Astrocyte (in vitro differentiated cells and primary cell): ENCODE measurements around the gene RPS6KA2. TPM values are rescaled to one million over a fixed set of nuclear protein-coding genes. Genes with fewer than 3 reads are reported as not detected.

Experiments used
- DNase-seq: peaks from one replicate; pipeline ENCODE4 v3.0.0-alpha.2; 2010; ENCODE audit warnings: low read depth
- FAIRE-seq: peaks from 2 replicates; lab custom pipeline; 2011; peaks lifted over from hg19 to GRCh38; lab: Jason Lieb, UNC
- H2AFZ ChIP-seq: 2 replicates; pipeline ENCODE4 v1.6.0; 2012; ENCODE audit warnings: low read depth, low read length, inconsistent platforms
- H3K27ac ChIP-seq: 2 replicates; pipeline ENCODE4 v1.5.1; 2011; ENCODE audit warnings: low read depth, low read length, inconsistent platforms
- H3K27me3 ChIP-seq: 2 replicates; pipeline ENCODE4 v1.6.0; 2011; ENCODE audit warnings: low read length, inconsistent platforms; ENCODE audit not compliant: insufficient read depth
- H3K36me3 ChIP-seq: 2 replicates; pipeline ENCODE4 v1.5.1; 2011; ENCODE audit warnings: low read length, inconsistent platforms; ENCODE audit not compliant: insufficient read depth
- H3K4me1 ChIP-seq: 2 replicates; pipeline ENCODE4 v1.5.1; 2011; ENCODE audit warnings: low read length, inconsistent platforms; ENCODE audit not compliant: insufficient read depth
- H3K4me2 ChIP-seq: 2 replicates; pipeline ENCODE4 v1.6.0; 2012; ENCODE audit warnings: low read length, inconsistent platforms
- H3K4me3 ChIP-seq: 2 replicates; pipeline ENCODE4 v1.5.1; 2011; ENCODE audit warnings: low read depth, mild to moderate bottlenecking, low read length, inconsistent platforms; ENCODE audit not compliant: insufficient read depth
- H3K79me2 ChIP-seq: 2 replicates; pipeline ENCODE4 v1.6.0; 2012; ENCODE audit warnings: mild to moderate bottlenecking, low read length, inconsistent platforms; ENCODE audit not compliant: insufficient read depth
- H3K9ac ChIP-seq: 2 replicates; pipeline ENCODE4 v1.6.0; 2012; ENCODE audit warnings: mild to moderate bottlenecking, low read length, inconsistent platforms
- H3K9me3 ChIP-seq: 2 replicates; pipeline ENCODE4 v1.5.1; 2012; ENCODE audit warnings: low read depth, mild to moderate bottlenecking, low read length, inconsistent platforms; ENCODE audit not compliant: insufficient read depth
- H4K20me1 ChIP-seq: 2 replicates; pipeline ENCODE4 v1.6.0; 2012; ENCODE audit warnings: low read length, inconsistent platforms; ENCODE audit not compliant: insufficient read depth
- H3K27ac Mint-ChIP-seq: one replicate; pipeline ENCODE4 v1.8.0; 2021; ENCODE audit warnings: mild to moderate bottlenecking, mixed read lengths; ENCODE audit not compliant: unreplicated experiment
- H3K27me3 Mint-ChIP-seq: one replicate; pipeline ENCODE4 v1.8.0; 2021; ENCODE audit warnings: low read depth, mixed read lengths; ENCODE audit not compliant: unreplicated experiment
- H3K36me3 Mint-ChIP-seq: one replicate; pipeline ENCODE4 v1.8.0; 2021; ENCODE audit warnings: low read depth, mixed read lengths; ENCODE audit not compliant: unreplicated experiment
- H3K4me1 Mint-ChIP-seq: one replicate; pipeline ENCODE4 v1.8.0; 2021; ENCODE audit warnings: low read depth, mixed read lengths; ENCODE audit not compliant: unreplicated experiment
- H3K4me3 Mint-ChIP-seq: one replicate; pipeline ENCODE4 v1.8.0; 2021; ENCODE audit warnings: mild to moderate bottlenecking, moderate library complexity, mixed read lengths; ENCODE audit not compliant: unreplicated experiment
- H3K9me3 Mint-ChIP-seq: one replicate; pipeline ENCODE4 v1.8.0; 2021; ENCODE audit warnings: mild to moderate bottlenecking, mixed read lengths; ENCODE audit not compliant: unreplicated experiment
- EZH2 ChIP-seq: IDR thresholded peaks from 2 replicates; pipeline ENCODE4 v1.6.1; 2012; ENCODE audit warnings: mild to moderate bottlenecking, low read length, inconsistent platforms; ENCODE audit not compliant: insufficient read depth
- total RNA-seq: library from RNA; stranded (reverse); gene quantifications from 2 replicates; pipeline ENCODE4 v1.2.1, GENCODE V29; 2021
- TF ChIP-seq, protein P1 (sequence below): IDR thresholded peaks from 2 replicates; pipeline ENCODE4 v1.5.1; 2011; ENCODE audit warnings: low read depth, mild to moderate bottlenecking, inconsistent platforms, low read length, moderate library complexity; ENCODE audit not compliant: insufficient read depth

Gene RPS6KA2
- total RNA-seq, 1 donor from 2014 or later = 33.5 TPM

GRCh38 chr6:166488076-166488685 lies 138.9 kb downstream of the RPS6KA2 start:
- no peaks in the 10 kb centered on the region for H3K36me3 ChIP-seq
- H3K4me3 Mint-ChIP-seq = no peak overlapping the region

DNA sequence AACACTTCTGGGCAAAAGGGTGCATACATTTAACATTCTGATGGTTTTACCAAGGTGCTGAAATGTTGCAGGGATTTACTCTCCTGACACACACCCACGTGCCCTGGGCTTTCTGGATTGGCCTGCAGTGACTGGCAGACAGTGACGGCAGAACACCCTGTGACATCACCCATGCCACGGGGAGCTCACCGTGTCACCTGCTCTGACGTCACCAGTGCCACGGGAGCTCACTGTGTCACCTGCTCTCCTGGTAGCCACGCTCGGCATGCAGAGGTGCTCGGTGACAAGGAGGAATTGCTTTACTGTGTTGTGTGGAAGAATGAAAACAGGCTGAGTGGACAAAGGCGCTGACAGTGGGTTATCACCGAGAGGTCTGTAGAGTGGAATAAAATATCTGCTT lies 139.9 kb downstream of the RPS6KA2 start:
- peaks cover 3% of the 10 kb centered on the region for H3K4me1 Mint-ChIP-seq
- peaks cover 31% of the 10 kb centered on the region for H3K36me3 Mint-ChIP-seq
- TF ChIP-seq, protein P1, sequence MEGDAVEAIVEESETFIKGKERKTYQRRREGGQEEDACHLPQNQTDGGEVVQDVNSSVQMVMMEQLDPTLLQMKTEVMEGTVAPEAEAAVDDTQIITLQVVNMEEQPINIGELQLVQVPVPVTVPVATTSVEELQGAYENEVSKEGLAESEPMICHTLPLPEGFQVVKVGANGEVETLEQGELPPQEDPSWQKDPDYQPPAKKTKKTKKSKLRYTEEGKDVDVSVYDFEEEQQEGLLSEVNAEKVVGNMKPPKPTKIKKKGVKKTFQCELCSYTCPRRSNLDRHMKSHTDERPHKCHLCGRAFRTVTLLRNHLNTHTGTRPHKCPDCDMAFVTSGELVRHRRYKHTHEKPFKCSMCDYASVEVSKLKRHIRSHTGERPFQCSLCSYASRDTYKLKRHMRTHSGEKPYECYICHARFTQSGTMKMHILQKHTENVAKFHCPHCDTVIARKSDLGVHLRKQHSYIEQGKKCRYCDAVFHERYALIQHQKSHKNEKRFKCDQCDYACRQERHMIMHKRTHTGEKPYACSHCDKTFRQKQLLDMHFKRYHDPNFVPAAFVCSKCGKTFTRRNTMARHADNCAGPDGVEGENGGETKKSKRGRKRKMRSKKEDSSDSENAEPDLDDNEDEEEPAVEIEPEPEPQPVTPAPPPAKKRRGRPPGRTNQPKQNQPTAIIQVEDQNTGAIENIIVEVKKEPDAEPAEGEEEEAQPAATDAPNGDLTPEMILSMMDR = no peak
- TF ChIP-seq EZH2 = no peak
- H2AFZ ChIP-seq = no peak overlapping the region
- no peak for DNase-seq
- no peaks in the 10 kb centered on the region for H3K9me3 ChIP-seq
- no peaks in the 10 kb centered on the region for H3K36me3 ChIP-seq
- no peak overlapping the region for H3K4me3 ChIP-seq
- H3K27me3 Mint-ChIP-seq = no peaks in the 10 kb centered on the region
- H3K27me3 ChIP-seq = no peaks in the 10 kb centered on the region
- peaks cover 7% of the 10 kb centered on the region for H3K4me1 ChIP-seq
- H3K27ac Mint-ChIP-seq = no peak overlapping the region
- H3K79me2 ChIP-seq = no peaks in the 10 kb centered on the region
- no peak for FAIRE-seq
- H3K9ac ChIP-seq = no peak overlapping the region
- H3K4me3 Mint-ChIP-seq = no peak overlapping the region
- H3K27ac ChIP-seq = no peak overlapping the region
- H3K9me3 Mint-ChIP-seq = peaks cover 2% of the 10 kb centered on the region
- no peaks in the 10 kb centered on the region for H4K20me1 ChIP-seq
- no peak overlapping the region for H3K4me2 ChIP-seq

More at GRCh38 chr6:166488076-166488685, 138.9 kb downstream of the RPS6KA2 start:
- peaks cover 2% of the 10 kb centered on the region for H3K9me3 Mint-ChIP-seq
- FAIRE-seq (no peak), DNase-seq (no peak)
- no peaks in the 10 kb centered on the region for H3K27me3 ChIP-seq
- H3K27ac Mint-ChIP-seq = no peak overlapping the region
- no peak overlapping the region for H3K27ac ChIP-seq
- H3K4me1 Mint-ChIP-seq = peaks cover 3% of the 10 kb centered on the region
- no peak overlapping the region for H2AFZ ChIP-seq
- peaks cover 7% of the 10 kb centered on the region for H3K4me1 ChIP-seq
- H3K4me2 ChIP-seq = peak overlapping the region; percentile 6
- H3K4me3 ChIP-seq = no peak overlapping the region
- no peaks in the 10 kb centered on the region for H4K20me1 ChIP-seq
- H3K27me3 Mint-ChIP-seq = no peaks in the 10 kb centered on the region
- no peak overlapping the region for H3K9ac ChIP-seq
- TF ChIP-seq, protein P1 = no peak
- TF ChIP-seq EZH2 = no peak
- H3K36me3 Mint-ChIP-seq = peaks cover 31% of the 10 kb centered on the region
- no peaks in the 10 kb centered on the region for H3K9me3 ChIP-seq
- H3K79me2 ChIP-seq = no peaks in the 10 kb centered on the region

DNA sequence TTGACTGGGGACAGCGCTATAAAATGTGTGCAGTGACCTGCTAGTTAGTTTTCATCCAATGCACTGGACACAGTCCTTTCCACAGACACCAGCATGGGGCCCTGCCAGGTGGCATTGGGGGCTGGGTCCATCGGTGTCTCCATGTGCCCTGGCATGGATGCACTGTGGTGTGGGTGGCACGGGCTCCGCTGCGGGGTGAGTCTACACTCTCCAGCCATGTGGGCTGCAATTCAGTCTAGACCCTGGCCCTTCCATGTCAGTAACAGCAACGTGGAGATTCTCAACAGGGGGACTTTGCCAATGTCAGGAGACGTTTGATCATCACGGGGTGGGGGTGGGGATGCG lies 140.5 kb downstream of the RPS6KA2 start:
- Histone ChIP-seq H3K27me3 (no peaks in the 10 kb centered on the region), H3K9ac (no peak overlapping the region), H3K79me2 (no peaks in the 10 kb centered on the region), H3K36me3 (no peaks in the 10 kb centered on the region), H3K4me2 (no peak overlapping the region), H3K27ac (no peak overlapping the region), H3K4me1 (peaks cover 7% of the 10 kb centered on the region), H3K9me3 (no peaks in the 10 kb centered on the region), H2AFZ (no peak overlapping the region), H4K20me1 (no peaks in the 10 kb centered on the region), H3K4me3 (no peak overlapping the region)
- H3K27me3 Mint-ChIP-seq = no peaks in the 10 kb centered on the region
- no peak for TF ChIP-seq EZH2
- TF ChIP-seq, protein P1 = no peak
- FAIRE-seq (no peak), DNase-seq (no peak)
- no peak overlapping the region for H3K4me3 Mint-ChIP-seq
- H3K9me3 Mint-ChIP-seq = peaks cover 2% of the 10 kb centered on the region
- H3K27ac Mint-ChIP-seq = no peak overlapping the region
- H3K4me1 Mint-ChIP-seq = peaks cover 3% of the 10 kb centered on the region
- peaks cover 31% of the 10 kb centered on the region for H3K36me3 Mint-ChIP-seq
